ENCODE measurements around the gene ZNF688.

DNA sequence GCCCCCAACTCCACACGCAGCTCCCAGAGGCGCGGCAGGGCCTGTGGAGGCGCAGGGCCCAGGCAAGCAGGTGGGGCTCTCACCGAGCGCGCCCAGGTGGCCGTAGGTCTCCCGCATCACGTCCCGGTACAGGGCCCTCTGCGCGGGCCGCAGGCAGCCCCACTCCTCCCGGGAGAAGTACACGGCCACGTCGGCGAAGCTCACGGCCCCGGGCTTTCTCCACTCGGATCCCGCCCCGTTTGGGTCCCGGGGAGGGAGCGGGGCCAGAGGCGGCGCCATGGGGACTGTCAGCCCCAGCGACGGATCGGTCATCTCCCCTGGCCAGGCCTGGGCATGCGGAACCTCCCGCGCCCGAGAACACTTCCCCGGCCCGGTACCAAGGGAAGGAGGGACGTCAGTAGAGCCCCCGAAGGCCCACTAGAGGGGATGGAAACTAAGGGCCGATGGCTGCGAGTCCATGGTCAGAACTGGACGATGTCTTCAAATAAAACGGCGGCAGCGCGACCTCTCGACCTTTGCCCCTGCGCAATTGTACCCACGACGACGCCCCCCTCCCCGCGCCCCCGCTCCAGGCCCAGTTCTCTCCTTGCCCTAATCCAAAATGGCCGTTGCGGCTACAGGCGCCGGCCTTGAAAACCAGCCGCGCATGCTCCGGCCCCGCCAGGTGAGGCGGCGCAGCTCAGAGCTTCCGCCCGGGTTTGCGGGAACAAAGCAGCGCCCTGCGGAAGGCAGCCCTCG is 37.0 kb downstream of the ZNF688 start, which contains the start of gene ZNF747:
- no peak for TF ChIP-seq BHLHE40 (IDR thresholded peaks at IDR 0.05; ENCODE audit: borderline replicate concordance)
- no peak for TF ChIP-seq ARNT (IDR thresholded peaks at IDR 0.05)
- TF ChIP-seq SP1 (IDR thresholded peaks at IDR 0.05) = no peak
- TF ChIP-seq TARDBP (IDR thresholded peaks at IDR 0.05) = no peak
- TF ChIP-seq NFRKB (IDR thresholded peaks at IDR 0.05) = no peak

Data from HEK293T (cell line).